Endodermal cell (in vitro differentiated cells): ENCODE results near the gene REEP1. TPM values are rescaled to one million over a fixed set of nuclear protein-coding genes. Genes with fewer than 3 reads are reported as not detected.

Experiments used
- DNase-seq: peaks from one replicate; pipeline ENCODE4 v3.0.0-alpha.2; 2017
- H3K27ac ChIP-seq: 2 replicates; pipeline ENCODE4 v1.5.1; 2013; ENCODE audit warnings: mild to moderate bottlenecking, low read depth, low read length, moderate library complexity
- H3K27me3 ChIP-seq: 2 replicates; pipeline ENCODE4 v1.6.1; 2013; ENCODE audit warnings: mild to moderate bottlenecking, low read length, moderate library complexity; ENCODE audit not compliant: insufficient read depth, control insufficient read depth, poor library complexity, severe bottlenecking
- H3K36me3 ChIP-seq: 2 replicates; pipeline ENCODE4 v1.7.0; 2013; ENCODE audit warnings: mild to moderate bottlenecking, low read length, moderate library complexity; ENCODE audit not compliant: control insufficient read depth, insufficient read depth
- H3K4me1 ChIP-seq: one replicate; pipeline ENCODE4 v1.7.0; 2013; ENCODE audit warnings: low read length; ENCODE audit not compliant: control insufficient read depth, insufficient read depth
- H3K4me3 ChIP-seq: 2 replicates; pipeline ENCODE4 v1.5.1; 2013; ENCODE audit warnings: mild to moderate bottlenecking, low read length, moderate library complexity
- H3K9ac ChIP-seq: 2 replicates; pipeline ENCODE4 v1.6.1; 2013; ENCODE audit warnings: mild to moderate bottlenecking, low read length, moderate library complexity; ENCODE audit not compliant: poor library complexity, severe bottlenecking; ENCODE audit errors: extremely low read depth
- H3K9me3 ChIP-seq: 2 replicates; pipeline ENCODE4 v1.6.1; 2013; ENCODE audit warnings: mild to moderate bottlenecking, low read length, moderate library complexity; ENCODE audit not compliant: control insufficient read depth
- H3K27ac Mint-ChIP-seq: 2 replicates; pipeline ENCODE4 v1.8.0; 2020; ENCODE audit warnings: mixed read lengths
- H3K27me3 Mint-ChIP-seq: 2 replicates; pipeline ENCODE4 v1.8.0; 2021; ENCODE audit warnings: mild to moderate bottlenecking, mixed read lengths; ENCODE audit not compliant: insufficient read depth
- H3K36me3 Mint-ChIP-seq: 2 replicates; pipeline ENCODE4 v1.8.0; 2020; ENCODE audit warnings: low read depth, mixed read lengths
- H3K4me1 Mint-ChIP-seq: 2 replicates; pipeline ENCODE4 v1.8.0; 2020; ENCODE audit warnings: mixed read lengths
- H3K4me3 Mint-ChIP-seq: 2 replicates; pipeline ENCODE4 v1.8.0; 2020; ENCODE audit warnings: mild to moderate bottlenecking, moderate library complexity, mixed read lengths
- H3K9me3 Mint-ChIP-seq: 2 replicates; pipeline ENCODE4 v1.8.0; 2020; ENCODE audit warnings: mild to moderate bottlenecking, mixed read lengths
- WGBS, 2 experiments: methylation state at CpG; one replicate each; pipeline versions ENCODE4 v1.1.5 to v1.1.7; 2013; ENCODE audit warnings: missing lambda C conversion rate in 2 of 2, mixed read lengths in 1 of 2; ENCODE audit not compliant: insufficient coverage in 1 of 2, insufficient read length in 1 of 2; 5-methylcytosine and 5-hydroxymethylcytosine counted together
- total RNA-seq, 2 donors: library from RNA; stranded (reverse); fragmentation: NEBNext Ultra II Directional in 1 of 2; extraction: Animal tissue kit (Norgen Biotek cat#: 25700) in 1 of 2; gene quantifications; 2 replicates in 1 of 2; 3 replicates in 1 of 2; pipeline ENCODE4 v1.2.1, GENCODE V29; 2021
- TF ChIP-seq, protein P1 (sequence below): fragments of 200-600 bp; sonication (generic); conservative IDR thresholded peaks from 2 replicates; pipeline ENCODE4 v1.5.0; 2021; ENCODE audit warnings: antibody characterized with exemption, mild to moderate bottlenecking

REEP1 gene
- total RNA-seq, 2 donors from 2014 or later = 2.9 to 3.8 TPM

DNA sequence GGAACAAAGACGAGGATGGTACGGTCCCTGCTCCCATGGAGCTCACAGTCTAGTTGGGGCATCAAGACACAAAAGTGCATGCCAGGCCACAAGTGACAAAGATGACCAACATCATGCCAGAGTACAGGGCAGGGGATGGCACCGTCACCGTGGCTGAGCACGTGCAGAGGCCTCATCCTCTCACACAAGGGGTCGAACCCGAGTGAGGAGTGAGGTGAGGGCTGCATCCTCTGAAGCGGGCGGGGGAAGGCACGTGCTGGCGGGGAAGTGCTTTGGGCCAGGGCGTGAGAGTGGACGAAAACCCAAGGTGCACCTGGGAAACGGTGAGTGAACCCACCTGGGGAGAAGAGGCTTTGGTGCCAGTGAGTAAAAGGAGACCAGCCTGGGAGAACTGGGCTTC, 97.2 kb downstream of the REEP1 start:
- Histone ChIP-seq H3K9ac (no peak overlapping the region), H3K27ac (no peak overlapping the region), H3K9me3 (no peaks in the 10 kb centered on the region), H3K36me3 (no peaks in the 10 kb centered on the region), H3K4me1 (no peaks in the 10 kb centered on the region), H3K4me3 (no peak overlapping the region), H3K27me3 (no peaks in the 10 kb centered on the region)
- H3K4me3 Mint-ChIP-seq = no peak overlapping the region
- peaks cover 5% of the 10 kb centered on the region for H3K27me3 Mint-ChIP-seq
- no peaks in the 10 kb centered on the region for H3K36me3 Mint-ChIP-seq
- peaks cover 3% of the 10 kb centered on the region for H3K9me3 Mint-ChIP-seq
- TF ChIP-seq, protein P1, sequence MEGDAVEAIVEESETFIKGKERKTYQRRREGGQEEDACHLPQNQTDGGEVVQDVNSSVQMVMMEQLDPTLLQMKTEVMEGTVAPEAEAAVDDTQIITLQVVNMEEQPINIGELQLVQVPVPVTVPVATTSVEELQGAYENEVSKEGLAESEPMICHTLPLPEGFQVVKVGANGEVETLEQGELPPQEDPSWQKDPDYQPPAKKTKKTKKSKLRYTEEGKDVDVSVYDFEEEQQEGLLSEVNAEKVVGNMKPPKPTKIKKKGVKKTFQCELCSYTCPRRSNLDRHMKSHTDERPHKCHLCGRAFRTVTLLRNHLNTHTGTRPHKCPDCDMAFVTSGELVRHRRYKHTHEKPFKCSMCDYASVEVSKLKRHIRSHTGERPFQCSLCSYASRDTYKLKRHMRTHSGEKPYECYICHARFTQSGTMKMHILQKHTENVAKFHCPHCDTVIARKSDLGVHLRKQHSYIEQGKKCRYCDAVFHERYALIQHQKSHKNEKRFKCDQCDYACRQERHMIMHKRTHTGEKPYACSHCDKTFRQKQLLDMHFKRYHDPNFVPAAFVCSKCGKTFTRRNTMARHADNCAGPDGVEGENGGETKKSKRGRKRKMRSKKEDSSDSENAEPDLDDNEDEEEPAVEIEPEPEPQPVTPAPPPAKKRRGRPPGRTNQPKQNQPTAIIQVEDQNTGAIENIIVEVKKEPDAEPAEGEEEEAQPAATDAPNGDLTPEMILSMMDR = no peak
- no peaks in the 10 kb centered on the region for H3K4me1 Mint-ChIP-seq
- WGBS, 2 experiments = 95 to 96% methylated on average over 13 to 14 of the region's 14 CpGs
- H3K27ac Mint-ChIP-seq = no peak overlapping the region
- DNase-seq = no peak

- no peak for DNase-seq
- no peak overlapping the region for H3K4me3 Mint-ChIP-seq
- TF ChIP-seq, protein P1 = no peak
- no peak overlapping the region for H3K27ac Mint-ChIP-seq
- H3K4me1 Mint-ChIP-seq = no peaks in the 10 kb centered on the region
- no peaks in the 10 kb centered on the region for H3K27me3 ChIP-seq
- no peak overlapping the region for H3K9ac ChIP-seq
- no peaks in the 10 kb centered on the region for H3K36me3 Mint-ChIP-seq
- no peaks in the 10 kb centered on the region for H3K9me3 ChIP-seq
- WGBS, 2 experiments = 93 to 100% methylated on average over 2 to 8 of the region's 8 CpGs
- no peak overlapping the region for H3K27ac ChIP-seq
- no peaks in the 10 kb centered on the region for H3K4me1 ChIP-seq
- H3K9me3 Mint-ChIP-seq = peaks cover 3% of the 10 kb centered on the region
- H3K27me3 Mint-ChIP-seq = peaks cover 5% of the 10 kb centered on the region
- H3K36me3 ChIP-seq = no peaks in the 10 kb centered on the region
- no peak overlapping the region for H3K4me3 ChIP-seq
These were observed 97.7 kb downstream of the REEP1 start for GRCh38 chr2:86239745-86240144.

DNA sequence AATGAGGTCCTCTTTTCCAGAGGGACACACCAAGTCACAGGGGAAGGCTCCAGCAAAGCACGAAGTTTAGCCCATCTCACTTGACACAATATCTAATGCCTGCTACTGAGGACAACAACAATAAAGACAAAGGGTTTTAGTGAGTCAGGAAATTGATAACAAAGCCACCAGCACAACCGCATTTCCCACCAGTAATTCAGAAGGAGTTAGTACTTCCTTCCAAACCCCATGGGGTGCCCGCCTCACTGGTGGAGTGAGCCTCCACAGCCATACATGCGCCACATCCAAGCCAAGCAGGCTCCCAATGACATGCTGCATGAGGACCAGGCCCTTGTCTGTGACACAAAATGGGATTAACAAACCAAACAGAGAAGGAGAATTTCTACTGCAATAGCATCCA, 98.1 kb downstream of the REEP1 start:
- H3K36me3 Mint-ChIP-seq = no peaks in the 10 kb centered on the region
- H3K4me3 Mint-ChIP-seq = no peak overlapping the region
- Histone ChIP-seq H3K4me3 (no peak overlapping the region), H3K27me3 (no peaks in the 10 kb centered on the region), H3K27ac (no peak overlapping the region), H3K36me3 (no peaks in the 10 kb centered on the region), H3K4me1 (no peaks in the 10 kb centered on the region), H3K9me3 (no peaks in the 10 kb centered on the region), H3K9ac (no peak overlapping the region)
- H3K27me3 Mint-ChIP-seq = peaks cover 5% of the 10 kb centered on the region
- H3K4me1 Mint-ChIP-seq = no peaks in the 10 kb centered on the region
- TF ChIP-seq, protein P1 = no peak
- H3K9me3 Mint-ChIP-seq = peaks cover under 1% of the 10 kb centered on the region
- no peak overlapping the region for H3K27ac Mint-ChIP-seq
- 89 to 94% methylated on average over 2 to 4 of the region's 4 CpGs for WGBS, 2 experiments
- DNase-seq = no peak
